Fibroblast of skin of left biceps (primary cell): ENCODE data around the gene CYP19A1.
A peak's percentile ranks its signal among the peaks of the same experiment; 100 is the strongest.
"Not testable (repeated sequence)": the region's sequence is repeated elsewhere in the genome, so short reads cannot be mapped to it uniquely, and the experiment has no call there.

Experiments used
- DNase-seq, 2 experiments: peaks; one replicate each; pipeline ENCODE4 v3.0.0-alpha.2; 2013; ENCODE audit warnings: low read depth in 2 of 2

Gene CYP19A1

GRCh38 chr15:51261113-51261512 is 77.3 kb downstream of the CYP19A1 start:
- not testable (repeated sequence) for DNase-seq

GRCh38 chr15:51260202-51260601 is 78.2 kb downstream of the CYP19A1 start:
- DNase-seq = peak; percentile 86 to 91

GRCh38 chr15:51255533-51255932 is 82.9 kb downstream of the CYP19A1 start:
- no peak for DNase-seq

- DNase-seq = no peak
Observed at GRCh38 chr15:51253366-51253765, 85.0 kb downstream of the CYP19A1 start.

GRCh38 chr15:51252671-51253070 is 85.7 kb downstream of the CYP19A1 start:
- no peak for DNase-seq

GRCh38 chr15:51251556-51251955 is 86.8 kb downstream of the CYP19A1 start:
- no peak for DNase-seq

- DNase-seq = no peak
Observed at GRCh38 chr15:51250217-51251011, 88.0 kb downstream of the CYP19A1 start.

GRCh38 chr15:51245628-51246027 is 92.8 kb downstream of the CYP19A1 start:
- no peak for DNase-seq

- DNase-seq = no peak
Observed at GRCh38 chr15:51244423-51244869, 94.0 kb downstream of the CYP19A1 start.

- no peak for DNase-seq
Observed at GRCh38 chr15:51243774-51244173, 94.6 kb downstream of the CYP19A1 start.

- DNase-seq = no peak
Observed at GRCh38 chr15:51240066-51240465, 98.3 kb downstream of the CYP19A1 start.

GRCh38 chr15:51237816-51238215 is 100.6 kb downstream of the CYP19A1 start:
- DNase-seq = no peak

GRCh38 chr15:51234176-51234927 is 104.0 kb downstream of the CYP19A1 start:
- no peak for DNase-seq

GRCh38 chr15:51232581-51232980 is 105.8 kb downstream of the CYP19A1 start:
- no peak for DNase-seq

GRCh38 chr15:51229907-51230330 is 108.5 kb downstream of the CYP19A1 start:
- no peak for DNase-seq

- DNase-seq = no peak
Observed at GRCh38 chr15:51227940-51228732, 110.3 kb downstream of the CYP19A1 start.

- no peak for DNase-seq
Observed at GRCh38 chr15:51226576-51227210, 111.7 kb downstream of the CYP19A1 start.

- DNase-seq = no peak
Observed at GRCh38 chr15:51224428-51224827, 114.0 kb downstream of the CYP19A1 start.

- DNase-seq = peak; percentile 89 to 90
Observed at GRCh38 chr15:51223771-51224229, 114.6 kb downstream of the CYP19A1 start.

- DNase-seq = peak; percentile 68 to 75
Observed at GRCh38 chr15:51218299-51218938, 120.0 kb downstream of the CYP19A1 start.

- no peak for DNase-seq
Observed at GRCh38 chr15:51212909-51213308, 125.5 kb downstream of the CYP19A1 start.
